SK-N-SH (cell line): ENCODE results near the gene ABCD1. TPM values are rescaled to one million over a fixed set of nuclear protein-coding genes. Genes with fewer than 3 reads are reported as not detected.

ENCODE experiments used
- CTCF ChIA-PET: fragments of 300-600, 350-600 bp; formaldehyde crosslinking; extraction: SDS; loops from one replicate; lab custom pipeline; 2021; lab: Yijun Ruan, JAX
- POLR2A ChIA-PET: fragments of 350-600 bp; sonication (Branson Sonifier 250); formaldehyde crosslinking; extraction: SDS; loops from one replicate; lab custom pipeline; 2020; ENCODE audit warnings: antibody characterized with exemption, inconsistent platforms; lab: Yijun Ruan, JAX
- DNase-seq: peaks from one replicate; pipeline ENCODE4 v3.0.0; 2012
- H2AFZ ChIP-seq: fragments of 200-600 bp; sonication (generic); 2 replicates; pipeline ENCODE4 v1.8.1; 2016; ENCODE audit warnings: antibody characterized with exemption, mild to moderate bottlenecking, low read depth
- H3F3A ChIP-seq: fragments of 200-600 bp; sonication (generic); replicated peaks from 2 replicates; pipeline ENCODE3; 2016; ENCODE audit warnings: antibody characterized with exemption, mild to moderate bottlenecking; ENCODE audit not compliant: insufficient read depth
- H3K27ac ChIP-seq, 2 experiments: fragments of 200-500 bp in 1 of 2; fragments of 200-600 bp in 1 of 2; sonication (Bioruptor generic) in 1 of 2; sonication (generic), shearing (Covaris generic) in 1 of 2; 2 replicates each; pipeline versions ENCODE4 v1.5.1 to v1.6.1; 2014 to 2016; ENCODE audit warnings: low read depth in 2 of 2, inconsistent platforms in 1 of 2, low read length in 1 of 2, mild to moderate bottlenecking in 1 of 2, mixed read lengths in 1 of 2
- H3K27me3 ChIP-seq: fragments of 200-600 bp; sonication (generic), shearing (Covaris generic); 2 replicates; pipeline ENCODE4 v1.6.1; 2016; ENCODE audit warnings: mixed run types; ENCODE audit not compliant: insufficient read depth
- H3K36me3 ChIP-seq, 2 experiments: fragments of 200-500 bp in 1 of 2; fragments of 200-600 bp in 1 of 2; sonication (Bioruptor generic) in 1 of 2; sonication (generic) in 1 of 2; replicated peaks in 1 of 2; 2 replicates each; pipeline versions ENCODE3 to v1.5.1; 2014 to 2016; ENCODE audit warnings: low read length in 1 of 2, mild to moderate bottlenecking in 1 of 2; ENCODE audit not compliant: insufficient read depth in 2 of 2, control insufficient read depth in 1 of 2
- H3K4me1 ChIP-seq, 2 experiments: fragments of 200-500 bp in 1 of 2; fragments of 200-600 bp in 1 of 2; sonication (Bioruptor generic) in 1 of 2; sonication (generic), shearing (Covaris generic) in 1 of 2; 2 replicates each; pipeline versions ENCODE4 v1.5.1 to v1.6.1; 2014 to 2016; ENCODE audit warnings: low read depth in 1 of 2, low read length in 1 of 2, mixed run types in 1 of 2; ENCODE audit not compliant: insufficient read depth in 2 of 2, control insufficient read depth in 1 of 2
- H3K4me2 ChIP-seq: fragments of 200-600 bp; sonication (generic), shearing (Covaris generic); 2 replicates; pipeline ENCODE4 v1.6.1; 2017; ENCODE audit warnings: mixed run types
- H3K4me3 ChIP-seq, 2 experiments: fragments of 200-500 bp in 1 of 2; fragments of 200-600 bp in 1 of 2; sonication (Bioruptor generic) in 1 of 2; sonication (generic), shearing (Covaris generic) in 1 of 2; 2 replicates each; pipeline versions ENCODE4 v1.5.1 to v1.8.1; 2014 to 2016; ENCODE audit warnings: low read depth in 2 of 2, inconsistent platforms in 1 of 2, low read length in 1 of 2, mild to moderate bottlenecking in 1 of 2, mixed read lengths in 1 of 2, moderate library complexity in 1 of 2
- H3K79me2 ChIP-seq: fragments of 200-600 bp; sonication (generic); 2 replicates; pipeline ENCODE4 v1.8.1; 2017; ENCODE audit warnings: mild to moderate bottlenecking; ENCODE audit not compliant: insufficient read depth
- H3K9ac ChIP-seq: fragments of 200-600 bp; sonication (generic); 2 replicates; pipeline ENCODE4 v1.6.1; 2017; ENCODE audit warnings: mixed run types
- H3K9me2 ChIP-seq: fragments of 200-600 bp; sonication (generic); 2 replicates; pipeline ENCODE4 v1.6.1; 2017; ENCODE audit warnings: mixed run types
- H3K9me3 ChIP-seq: fragments of 200-600 bp; sonication (generic); 2 replicates; pipeline ENCODE4 v1.6.1; 2017; ENCODE audit warnings: mixed run types, mild to moderate bottlenecking, moderate library complexity
- H4K20me1 ChIP-seq: fragments of 200-600 bp; sonication (generic); 2 replicates; pipeline ENCODE4 v1.6.1; 2017; ENCODE audit warnings: mild to moderate bottlenecking, mixed run types; ENCODE audit not compliant: insufficient read depth
- CHD2 ChIP-seq: fragments of 150-350 bp; IDR thresholded peaks from 2 replicates; pipeline ENCODE4 v1.6.1; 2018; ENCODE audit warnings: low read length; ENCODE audit not compliant: partially characterized antibody
- EZH2phosphoT487 ChIP-seq: fragments of 200-600 bp; sonication (generic); IDR thresholded peaks from 2 replicates; pipeline ENCODE4 v1.6.1; 2017; ENCODE audit warnings: low read depth, mixed run types, mild to moderate bottlenecking, antibody characterized with exemption, moderate library complexity, borderline replicate concordance
- FOSL2 ChIP-seq: IDR thresholded peaks from 2 replicates; pipeline ENCODE4 v1.4.0; 2012; ENCODE audit warnings: low read depth, mild to moderate bottlenecking, moderate library complexity, borderline replicate concordance
- FOXJ3 ChIP-seq: sonication (generic); formaldehyde crosslinking; IDR thresholded peaks from 2 replicates; pipeline ENCODE4 v1.5.1; 2020; ENCODE audit warnings: mild to moderate bottlenecking, missing genetic modification reagents
- GATA2 ChIP-seq: sonication (generic); formaldehyde crosslinking; IDR thresholded peaks from 2 replicates; pipeline ENCODE4 v1.5.0; 2020; ENCODE audit warnings: mild to moderate bottlenecking, missing genetic modification reagents
- NFIC ChIP-seq: IDR thresholded peaks from 2 replicates; pipeline ENCODE4 v1.4.0; 2012; ENCODE audit warnings: borderline replicate concordance
- PBX3 ChIP-seq: IDR thresholded peaks from 2 replicates; pipeline ENCODE4; 2012
- RAD21 ChIP-seq: IDR thresholded peaks from 2 replicates; pipeline ENCODE4 v1.6.1; 2012; ENCODE audit warnings: mild to moderate bottlenecking, low read length
- REST ChIP-seq: IDR thresholded peaks from 2 replicates; pipeline ENCODE4 v1.6.1; 2012; ENCODE audit warnings: mild to moderate bottlenecking, low read depth, low read length, moderate library complexity
- RFX5 ChIP-seq: IDR thresholded peaks from 2 replicates; pipeline ENCODE4 v1.6.1; 2012; ENCODE audit warnings: mild to moderate bottlenecking, improper control_type of control experiment, low read length
- SIN3A ChIP-seq: IDR thresholded peaks from 2 replicates; pipeline ENCODE4 v1.6.1; 2012; ENCODE audit warnings: low read depth, mild to moderate bottlenecking, low read length, moderate library complexity, borderline replicate concordance
- TEAD4 ChIP-seq: IDR thresholded peaks from 2 replicates; pipeline ENCODE4 v1.4.0; 2012; ENCODE audit warnings: mild to moderate bottlenecking, borderline replicate concordance; ENCODE audit not compliant: insufficient read depth
- USF2 ChIP-seq: fragments of 150-350 bp; IDR thresholded peaks from 2 replicates; pipeline ENCODE4 v1.6.1; 2017; ENCODE audit warnings: antibody characterized with exemption, low read length, low read depth, borderline replicate concordance
- YY1 ChIP-seq: IDR thresholded peaks from 2 replicates; pipeline ENCODE4 v1.4.0; 2012; ENCODE audit warnings: low read depth, mild to moderate bottlenecking
- ZBTB33 ChIP-seq: IDR thresholded peaks from 2 replicates; pipeline ENCODE4 v1.4.0; 2012; ENCODE audit warnings: low read depth, borderline replicate concordance
- WGBS: methylation state at CpG from one replicate; pipeline ENCODE4 v1.1.6; 2017; ENCODE audit warnings: low lambda C conversion rate; 5-methylcytosine and 5-hydroxymethylcytosine counted together
- polyA plus RNA-seq, 3 experiments: library from polyadenylated mRNA; depleted of rRNA; stranded (reverse); fragments of >200 nt; gene quantifications; 2 replicates each; pipeline ENCODE4 v1.2.3, GENCODE V29; 2012

ABCD1 gene
- polyA plus RNA-seq, 1 of the 3 experiments (the other 2 are of a cell fraction), result 7.9 TPM

DNA sequence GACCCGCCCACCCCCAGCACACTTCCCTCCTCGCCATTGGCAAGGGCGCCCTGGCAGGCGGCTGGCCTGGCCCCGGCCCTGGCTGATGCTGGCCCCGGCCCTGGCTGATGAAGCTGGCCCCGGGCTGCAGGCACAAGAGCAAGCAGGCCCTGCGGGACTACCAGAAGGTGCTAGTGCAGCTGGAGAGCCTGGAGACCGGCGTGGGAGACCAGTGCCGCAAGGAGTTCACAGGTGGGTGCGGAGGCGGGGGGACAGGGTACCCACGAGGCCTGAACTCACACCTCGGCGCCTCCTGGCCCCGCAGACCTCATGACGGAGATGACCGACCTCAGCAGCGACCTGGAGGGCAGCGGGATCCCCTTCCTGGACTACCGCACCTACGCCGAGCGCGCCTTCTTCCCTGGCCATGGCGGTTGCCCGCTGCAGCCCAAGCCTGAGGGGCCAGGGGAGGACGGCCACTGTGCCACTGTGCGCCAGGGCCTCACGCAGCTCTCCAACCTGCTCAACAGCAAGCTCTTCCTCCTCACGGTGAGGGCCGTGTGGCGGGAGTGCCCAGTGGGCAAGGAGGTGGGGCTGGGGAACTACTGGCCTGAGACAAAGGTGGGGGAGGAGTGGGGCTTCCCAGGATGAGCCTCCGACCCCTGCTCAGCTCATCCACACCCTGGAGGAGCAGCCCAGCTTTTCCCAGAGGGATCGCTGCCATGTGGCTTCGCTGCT, 50.1 kb downstream of the ABCD1 start:
- WGBS, result 52% methylated on average over 13 of the region's 37 CpGs
- Histone ChIP-seq H3K9me3 (no peaks in the 10 kb centered on the region), H3K27ac (no peak overlapping the region), H3K4me2 (no peak overlapping the region), H3K9ac (no peak overlapping the region), H4K20me1 (no peaks in the 10 kb centered on the region), H3K79me2 (no peaks in the 10 kb centered on the region)
- POLR2A ChIA-PET, result no interaction called here
- no peak for TF ChIP-seq RFX5
- TF ChIP-seq YY1, result no peak
- TF ChIP-seq FOSL2, result no peak
- TF ChIP-seq NFIC, result no peak
- TF ChIP-seq CHD2, result no peak
- no peak for TF ChIP-seq GATA2 (CRISPR knock-in tag)
- no peak for TF ChIP-seq TEAD4
- no peak for TF ChIP-seq USF2
- TF ChIP-seq RAD21, result no peak
- TF ChIP-seq, all 33 proteins: peak for 0
- Histone ChIP-seq H2AFZ (no peak overlapping the region), H3K4me1 (no peaks in the 10 kb centered on the region; a peak in 1 of 4 replicates), H3K27me3 (no peaks in the 10 kb centered on the region), H3K9me2 (no peaks in the 10 kb centered on the region), H3K36me3 (peaks cover 0 to 4% of the 10 kb centered on the region in 2 experiments), H3K4me3 (no peak overlapping the region), H3F3A (no peaks in the 10 kb centered on the region)
- peak; percentile 33 for DNase-seq
- CTCF ChIA-PET, result interaction anchor here (1.1 to 1.3 kb wide), 2 partner anchors 149 to 172 kb away, joined by 3 read pairs; no protein-coding TSS in a partner anchor

DNA sequence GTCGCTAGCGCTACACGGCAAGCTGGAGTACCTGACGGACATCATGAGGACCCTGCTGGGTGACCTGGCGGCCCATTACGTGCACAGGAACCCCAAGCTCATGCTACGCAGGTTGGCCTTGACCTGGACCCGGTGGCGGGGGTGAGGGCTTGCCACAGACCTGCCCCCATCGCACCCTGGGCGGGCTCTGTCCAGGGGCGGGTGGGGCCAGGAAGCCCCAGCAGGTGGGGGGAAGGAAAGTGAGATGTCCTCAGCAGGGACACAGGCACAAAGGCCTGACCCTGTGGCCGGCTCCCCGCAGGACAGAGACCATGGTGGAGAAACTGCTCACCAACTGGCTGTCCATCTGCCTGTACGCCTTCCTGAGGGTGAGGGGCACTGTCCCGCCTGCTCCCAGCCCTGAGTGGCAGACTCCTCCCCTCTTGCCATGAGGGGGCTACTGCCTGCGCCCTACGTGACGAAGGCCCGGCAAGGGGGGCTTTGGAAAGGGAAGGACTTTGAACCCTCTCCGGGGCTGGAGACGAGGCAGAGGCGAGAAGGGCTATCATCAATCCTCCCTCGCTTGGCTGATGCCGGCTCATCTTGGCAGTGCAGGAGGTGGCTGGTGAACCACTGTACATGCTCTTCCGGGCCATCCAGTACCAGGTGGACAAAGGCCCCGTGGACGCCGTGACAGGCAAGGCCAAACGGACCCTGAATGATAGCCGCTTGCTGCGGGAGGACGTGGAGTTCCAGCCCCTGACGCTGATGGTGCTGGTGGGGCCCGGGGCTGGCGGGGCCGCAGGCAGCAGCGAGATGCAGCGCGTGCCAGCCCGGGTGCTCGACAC, 50.9 kb downstream of the ABCD1 start:
- H3K27ac ChIP-seq, result no peak overlapping the region
- no peaks in the 10 kb centered on the region for H3K79me2 ChIP-seq
- H3K4me1 ChIP-seq, result peaks cover 0 to 6% of the 10 kb centered on the region in 2 experiments; a peak in 1 of 4 replicates
- H3K9me3 ChIP-seq, result no peaks in the 10 kb centered on the region
- H3K36me3 ChIP-seq, result peaks cover 0 to 4% of the 10 kb centered on the region in 2 experiments
- H3K9ac ChIP-seq, result no peak overlapping the region
- no peaks in the 10 kb centered on the region for H3K27me3 ChIP-seq
- DNase-seq, result peak; percentile 28
- H3K4me2 ChIP-seq, result no peak overlapping the region
- 65% methylated on average over 18 of the region's 42 CpGs for WGBS
- no peaks in the 10 kb centered on the region for H3K9me2 ChIP-seq
- ChIA-PET CTCF (interaction anchor here (1.1 to 1.3 kb wide), 2 partner anchors 148 to 172 kb away, joined by 3 read pairs; no protein-coding TSS in a partner anchor), POLR2A (no interaction called here)
- no peaks in the 10 kb centered on the region for H3F3A ChIP-seq
- no peak overlapping the region for H3K4me3 ChIP-seq
- no peaks in the 10 kb centered on the region for H4K20me1 ChIP-seq
- no peak overlapping the region for H2AFZ ChIP-seq
- TF ChIP-seq ZBTB33 (no peak), SIN3A (no peak), REST (no peak), EZH2phosphoT487 (no peak), RFX5 (no peak), USF2 (no peak), FOSL2 (no peak), FOXJ3 (CRISPR knock-in tag) (no peak), PBX3 (no peak)
